Adrenal gland (tissue), 5 donors: ENCODE measurements around the gene DGKQ.

Experiments used
- CTCF ChIP-seq, 6 experiments: fragments of 450-650 bp in 4 of 6; fragments of 200-600 bp in 2 of 6; sonication (generic) in 1 of 6; IDR thresholded peaks; 1 replicate in 5 of 6; 2 replicates in 1 of 6; pipeline versions ENCODE4 v1.5.1 to v1.8.0; 2016 to 2021; ENCODE audit warnings: antibody characterized with exemption in 6 of 6, mild to moderate bottlenecking in 2 of 6, moderate library complexity in 1 of 6
- POLR2A ChIP-seq, 2 donors: fragments of 450-650 bp; IDR thresholded peaks; one replicate each; pipeline ENCODE4 v1.6.1; 2017; ENCODE audit warnings: antibody characterized with exemption in 2 of 2, mild to moderate bottlenecking in 2 of 2, moderate library complexity in 1 of 2
- donor health status: DM: no; HTN: no; CAD: no.

GRCh38 chr4:956531-957230, 16.7 kb downstream of the DGKQ start:
- TF ChIP-seq POLR2A (IDR thresholded peaks at IDR 0.05), result no peak
- TF ChIP-seq CTCF (IDR thresholded peaks at IDR 0.05), result no peak
